ENCODE measurements around the gene ZFR2.

Gene ZFR2

DNA sequence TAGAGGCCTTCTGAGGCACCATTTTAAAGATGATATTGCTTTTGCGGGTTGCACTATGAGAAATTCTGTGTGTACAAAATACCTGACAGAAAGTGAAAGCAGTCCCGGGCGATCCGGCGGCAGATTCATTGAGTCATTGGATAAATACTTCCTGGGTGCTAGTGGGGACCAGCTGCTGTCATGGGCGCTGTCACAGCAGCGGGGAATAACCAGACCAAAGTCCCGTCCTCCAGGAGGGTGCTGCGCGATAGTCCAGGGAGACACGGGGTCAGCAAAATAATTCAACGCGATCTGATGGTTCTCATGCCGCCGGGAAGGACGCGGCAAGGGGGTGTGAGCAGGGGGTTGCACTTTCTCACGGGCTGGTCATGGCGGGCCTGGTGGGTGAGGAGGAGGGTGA, 13.5 kb downstream of the ZFR2 start:
- H3K9me3 ChIP-seq (ENCODE audit: control insufficient read depth, insufficient read depth, low read length) = no peaks in the 10 kb centered on the region
- H3K9me2 ChIP-seq (replicated peaks; ENCODE audit: control insufficient read depth, low read length) = no peaks in the 10 kb centered on the region
- no peaks in the 10 kb centered on the region for H3K36me3 ChIP-seq (ENCODE audit: control insufficient read depth, low read length)
- 0 out of 2 replicates have a peak, but pooled peaks cover 3% of the 10 kb centered on the region for H3F3A ChIP-seq (ENCODE audit: control insufficient read depth, insufficient read depth)
- no peak overlapping the region for H3K4me2 ChIP-seq (ENCODE audit: low read length)
- TF ChIP-seq EZH2phosphoT487 (IDR thresholded peaks at IDR 0.05; ENCODE audit: borderline replicate concordance, low read length) = no peak
- TF ChIP-seq, protein P1, sequence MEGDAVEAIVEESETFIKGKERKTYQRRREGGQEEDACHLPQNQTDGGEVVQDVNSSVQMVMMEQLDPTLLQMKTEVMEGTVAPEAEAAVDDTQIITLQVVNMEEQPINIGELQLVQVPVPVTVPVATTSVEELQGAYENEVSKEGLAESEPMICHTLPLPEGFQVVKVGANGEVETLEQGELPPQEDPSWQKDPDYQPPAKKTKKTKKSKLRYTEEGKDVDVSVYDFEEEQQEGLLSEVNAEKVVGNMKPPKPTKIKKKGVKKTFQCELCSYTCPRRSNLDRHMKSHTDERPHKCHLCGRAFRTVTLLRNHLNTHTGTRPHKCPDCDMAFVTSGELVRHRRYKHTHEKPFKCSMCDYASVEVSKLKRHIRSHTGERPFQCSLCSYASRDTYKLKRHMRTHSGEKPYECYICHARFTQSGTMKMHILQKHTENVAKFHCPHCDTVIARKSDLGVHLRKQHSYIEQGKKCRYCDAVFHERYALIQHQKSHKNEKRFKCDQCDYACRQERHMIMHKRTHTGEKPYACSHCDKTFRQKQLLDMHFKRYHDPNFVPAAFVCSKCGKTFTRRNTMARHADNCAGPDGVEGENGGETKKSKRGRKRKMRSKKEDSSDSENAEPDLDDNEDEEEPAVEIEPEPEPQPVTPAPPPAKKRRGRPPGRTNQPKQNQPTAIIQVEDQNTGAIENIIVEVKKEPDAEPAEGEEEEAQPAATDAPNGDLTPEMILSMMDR (IDR thresholded peaks at IDR 0.05; ENCODE audit: low read depth, low read length, poor library complexity, severe bottlenecking) = no peak
- H3K27me3 ChIP-seq (ENCODE audit: control insufficient read depth, low read length) = peaks cover 4% of the 10 kb centered on the region; the same call in 1 of the 2 replicates
- peaks cover 22% of the 10 kb centered on the region for H3K4me1 ChIP-seq (ENCODE audit: control insufficient read depth, low read length)
- H3K4me3 ChIP-seq (ENCODE audit: low read length) = no peak overlapping the region
- no peak overlapping the region for H3K27ac ChIP-seq (ENCODE audit: low read depth, low read length)
- no peaks in the 10 kb centered on the region for H4K20me1 ChIP-seq (ENCODE audit: control insufficient read depth, insufficient read depth, low read depth, low read length)
- no peaks in the 10 kb centered on the region for H3K79me2 ChIP-seq (ENCODE audit: control insufficient read depth, low read length)

DNA sequence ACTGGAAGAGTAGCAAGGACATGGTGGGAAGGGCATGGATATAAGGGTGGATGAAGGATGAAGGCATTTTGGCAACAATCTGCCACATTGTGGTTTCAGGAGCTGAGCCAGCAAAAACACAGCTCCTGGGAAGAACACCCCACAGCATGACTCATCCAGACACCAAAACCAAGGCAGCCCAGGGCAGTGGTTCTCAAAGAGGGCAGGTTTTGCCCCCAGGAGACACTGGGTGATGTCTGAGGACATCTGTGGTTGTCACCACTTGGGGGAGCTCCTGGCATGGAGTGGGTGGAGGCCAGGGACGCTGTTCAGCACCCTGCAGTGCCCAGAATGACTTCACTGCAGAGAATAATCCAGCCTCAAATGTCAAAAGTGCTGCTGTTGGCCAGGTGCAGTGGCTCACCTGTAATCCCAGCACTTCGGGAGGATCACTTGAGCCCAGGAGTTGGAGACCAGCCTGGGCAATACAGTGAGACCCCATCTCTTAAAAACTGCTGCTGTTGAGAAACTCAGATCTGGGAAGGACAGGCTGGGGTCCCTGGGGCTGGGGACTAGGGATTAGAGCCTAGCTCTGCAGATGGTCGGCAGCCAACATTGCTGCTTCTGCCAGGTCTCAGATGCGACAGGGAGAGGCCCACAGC, 16.1 kb downstream of the ZFR2 start:
- H3K27me3 ChIP-seq (ENCODE audit: control insufficient read depth, low read length) = no peaks in the 10 kb centered on the region; the same call in 1 of the 2 replicates
- no peak overlapping the region for H3K4me3 ChIP-seq (ENCODE audit: low read length)
- peaks cover 22% of the 10 kb centered on the region for H3K4me1 ChIP-seq (ENCODE audit: control insufficient read depth, low read length)
- H3K9me3 ChIP-seq (ENCODE audit: control insufficient read depth, insufficient read depth, low read length) = no peaks in the 10 kb centered on the region
- H3K79me2 ChIP-seq (ENCODE audit: control insufficient read depth, low read length) = no peaks in the 10 kb centered on the region
- no peaks in the 10 kb centered on the region for H3K36me3 ChIP-seq (ENCODE audit: control insufficient read depth, low read length)
- H3K27ac ChIP-seq (ENCODE audit: low read depth, low read length) = no peak overlapping the region
- no peak for TF ChIP-seq EZH2phosphoT487 (IDR thresholded peaks at IDR 0.05; ENCODE audit: borderline replicate concordance, low read length)
- TF ChIP-seq, protein P1 (IDR thresholded peaks at IDR 0.05; ENCODE audit: low read depth, low read length, poor library complexity, severe bottlenecking) = peak; percentile 76
- no peaks in the 10 kb centered on the region for H4K20me1 ChIP-seq (ENCODE audit: control insufficient read depth, insufficient read depth, low read depth, low read length)
- no peak overlapping the region for H3K4me2 ChIP-seq (ENCODE audit: low read length)
- H3F3A ChIP-seq (ENCODE audit: control insufficient read depth, insufficient read depth) = 0 out of 2 replicates have a peak, but pooled peaks cover 3% of the 10 kb centered on the region
- H3K9me2 ChIP-seq (replicated peaks; ENCODE audit: control insufficient read depth, low read length) = no peaks in the 10 kb centered on the region

DNA sequence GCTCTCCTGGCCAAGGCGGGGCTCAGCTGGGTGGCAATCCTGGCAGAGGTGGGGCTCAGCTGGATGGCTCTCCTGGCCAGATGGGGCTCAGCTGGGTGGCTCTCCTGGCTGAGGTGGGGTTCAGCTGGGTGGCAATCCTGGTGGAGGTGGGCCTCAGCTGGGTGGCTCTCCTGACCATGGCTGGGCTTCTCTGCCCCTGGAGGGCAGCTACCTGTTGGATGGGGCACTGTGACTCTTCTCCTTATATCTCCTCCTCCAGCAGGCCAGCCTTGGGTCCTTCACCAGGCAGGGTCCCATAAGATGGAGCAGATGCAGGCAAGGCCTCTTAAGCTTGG, 16.7 kb downstream of the ZFR2 start:
- H3K4me3 ChIP-seq (ENCODE audit: low read length) = no peak overlapping the region
- 0 out of 2 replicates have a peak, but pooled peaks cover 3% of the 10 kb centered on the region for H3F3A ChIP-seq (ENCODE audit: control insufficient read depth, insufficient read depth)
- TF ChIP-seq EZH2phosphoT487 (IDR thresholded peaks at IDR 0.05; ENCODE audit: borderline replicate concordance, low read length) = no peak
- TF ChIP-seq, protein P1 (IDR thresholded peaks at IDR 0.05; ENCODE audit: low read depth, low read length, poor library complexity, severe bottlenecking) = no peak
- no peaks in the 10 kb centered on the region for H3K9me3 ChIP-seq (ENCODE audit: control insufficient read depth, insufficient read depth, low read length)
- no peak overlapping the region for H3K27ac ChIP-seq (ENCODE audit: low read depth, low read length)
- H3K79me2 ChIP-seq (ENCODE audit: control insufficient read depth, low read length) = no peaks in the 10 kb centered on the region
- no peaks in the 10 kb centered on the region for H3K9me2 ChIP-seq (replicated peaks; ENCODE audit: control insufficient read depth, low read length)
- no peaks in the 10 kb centered on the region for H3K27me3 ChIP-seq (ENCODE audit: control insufficient read depth, low read length)
- H3K4me1 ChIP-seq (ENCODE audit: control insufficient read depth, low read length) = peaks cover 22% of the 10 kb centered on the region
- no peaks in the 10 kb centered on the region for H3K36me3 ChIP-seq (ENCODE audit: control insufficient read depth, low read length)
- H3K4me2 ChIP-seq (ENCODE audit: low read length) = no peak overlapping the region
- H4K20me1 ChIP-seq (ENCODE audit: control insufficient read depth, insufficient read depth, low read depth, low read length) = no peaks in the 10 kb centered on the region
